ENCODE measurements around the gene DDX42. TPM values are rescaled to one million over a fixed set of nuclear protein-coding genes. Genes with fewer than 3 reads are reported as not detected.

DDX42 gene
- total RNA-seq, 1 experiment from 2014 or later, result 174 TPM

DNA sequence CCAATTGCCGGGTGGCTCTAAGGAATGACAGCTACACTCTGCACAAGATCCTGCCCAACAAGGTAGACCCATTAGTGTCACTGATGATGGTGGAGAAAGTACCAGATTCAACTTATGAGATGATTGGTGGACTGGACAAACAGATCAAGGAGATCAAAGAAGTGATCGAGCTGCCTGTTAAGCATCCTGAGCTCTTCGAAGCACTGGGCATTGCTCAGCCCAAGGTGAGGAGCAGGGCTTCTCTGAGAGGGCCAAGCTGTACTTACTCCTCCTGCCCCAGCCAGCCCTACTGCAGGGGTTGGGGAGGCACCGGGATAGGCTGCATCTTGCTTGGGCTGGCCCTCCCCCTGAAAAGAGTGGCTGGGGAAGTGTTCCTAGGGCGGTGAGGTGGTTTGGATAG lies 56.3 kb downstream of the DDX42 start (continued):
- TF ChIP-seq, protein P1, sequence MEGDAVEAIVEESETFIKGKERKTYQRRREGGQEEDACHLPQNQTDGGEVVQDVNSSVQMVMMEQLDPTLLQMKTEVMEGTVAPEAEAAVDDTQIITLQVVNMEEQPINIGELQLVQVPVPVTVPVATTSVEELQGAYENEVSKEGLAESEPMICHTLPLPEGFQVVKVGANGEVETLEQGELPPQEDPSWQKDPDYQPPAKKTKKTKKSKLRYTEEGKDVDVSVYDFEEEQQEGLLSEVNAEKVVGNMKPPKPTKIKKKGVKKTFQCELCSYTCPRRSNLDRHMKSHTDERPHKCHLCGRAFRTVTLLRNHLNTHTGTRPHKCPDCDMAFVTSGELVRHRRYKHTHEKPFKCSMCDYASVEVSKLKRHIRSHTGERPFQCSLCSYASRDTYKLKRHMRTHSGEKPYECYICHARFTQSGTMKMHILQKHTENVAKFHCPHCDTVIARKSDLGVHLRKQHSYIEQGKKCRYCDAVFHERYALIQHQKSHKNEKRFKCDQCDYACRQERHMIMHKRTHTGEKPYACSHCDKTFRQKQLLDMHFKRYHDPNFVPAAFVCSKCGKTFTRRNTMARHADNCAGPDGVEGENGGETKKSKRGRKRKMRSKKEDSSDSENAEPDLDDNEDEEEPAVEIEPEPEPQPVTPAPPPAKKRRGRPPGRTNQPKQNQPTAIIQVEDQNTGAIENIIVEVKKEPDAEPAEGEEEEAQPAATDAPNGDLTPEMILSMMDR (IDR thresholded peaks at IDR 0.05 in 2 of 3, conservative IDR thresholded peaks at IDR 0.05 in 1 of 3; ENCODE audit: borderline replicate concordance in 1 of 3, insufficient read depth in 1 of 3, low read depth in 2 of 3, low read length in 2 of 3), result no peak

DNA sequence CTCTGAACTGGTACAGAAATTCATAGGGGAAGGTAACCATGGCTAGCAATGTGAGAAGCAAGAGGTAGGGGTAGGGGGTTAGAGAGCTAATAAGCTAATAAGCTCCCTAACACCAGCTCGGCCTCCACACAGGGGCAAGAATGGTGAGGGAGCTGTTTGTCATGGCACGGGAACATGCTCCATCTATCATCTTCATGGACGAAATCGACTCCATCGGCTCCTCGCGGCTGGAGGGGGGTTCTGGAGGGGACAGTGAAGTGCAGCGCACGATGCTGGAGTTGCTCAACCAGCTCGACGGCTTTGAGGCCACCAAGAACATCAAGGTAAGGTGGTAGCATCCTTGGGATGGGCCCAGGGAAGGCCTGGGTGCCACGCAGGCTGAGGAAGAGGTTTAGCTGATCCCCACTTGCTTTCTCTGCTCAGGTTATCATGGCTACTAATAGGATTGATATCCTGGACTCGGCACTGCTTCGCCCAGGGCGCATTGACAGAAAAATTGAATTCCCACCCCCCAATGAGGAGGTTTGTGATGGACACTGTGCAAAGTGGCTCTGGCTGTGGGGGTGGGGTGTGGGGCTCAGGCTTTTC lies 57.0 kb downstream of the DDX42 start:
- H3K9me3 ChIP-seq (ENCODE audit: control insufficient read depth in 1 of 2, insufficient read depth in 1 of 2, low read depth in 1 of 2, low read length in 2 of 2), result no peaks in the 10 kb centered on the region
- peaks cover 66% of the 10 kb centered on the region for H3K79me2 ChIP-seq (ENCODE audit: insufficient read depth, low read length)
- no peak overlapping the region for H3K4me3 ChIP-seq (replicated peaks in 1 of 2; ENCODE audit: low read depth in 1 of 2, low read length in 2 of 2)
- H3K27ac ChIP-seq (ENCODE audit: low read depth, low read length), result no peak overlapping the region
- intact Hi-C loops (cut with micrococcal nuclease), result no loop called here
- ChIA-PET CTCF (interaction anchor here (1.3 kb wide), 1 partner anchor 12 kb away, joined by 3 read pairs; no protein-coding TSS in a partner anchor), POLR2A (interaction anchor here (0.9 kb wide), 1 partner anchor 9 kb away, joined by 3 read pairs; no protein-coding TSS in a partner anchor), RAD21 (ENCODE audit: low non-redundant PET in 1 of 2, low total read pairs in 2 of 2, uncharacterized antibody in 2 of 2, unreplicated experiment in 2 of 2) (no interaction called here)
- no peaks in the 10 kb centered on the region for H3K9me2 ChIP-seq (ENCODE audit: insufficient read depth)
- H3K4me1 ChIP-seq (ENCODE audit: control insufficient read depth in 1 of 2, insufficient read depth in 2 of 2, low read length in 2 of 2), result peaks cover 7 to 21% of the 10 kb centered on the region in 2 experiments
- DNase-seq (ENCODE audit: low read depth, low spot score) (no peak), ATAC-seq (no peak)
- H3K9ac ChIP-seq (ENCODE audit: low read length), result no peak overlapping the region
- H4K20me1 ChIP-seq (ENCODE audit: insufficient read depth), result no peaks in the 10 kb centered on the region
- no peak overlapping the region for H2AFZ ChIP-seq (ENCODE audit: low read depth, low read length, poor library complexity, severe bottlenecking)
- H3K27me3 ChIP-seq (ENCODE audit: insufficient read depth, low read length), result no peaks in the 10 kb centered on the region
- H3K36me3 ChIP-seq (ENCODE audit: control insufficient read depth in 1 of 2, insufficient read depth in 2 of 2, low read length in 2 of 2), result peaks cover 52 to 75% of the 10 kb centered on the region in 2 experiments
- no TSS peak for BruUV-seq (replicated peaks)
- no peak overlapping the region for H3K4me2 ChIP-seq (ENCODE audit: low read length)
- TF ChIP-seq SIN3A (IDR thresholded peaks at IDR 0.05; ENCODE audit: low read depth) (no peak), EZH2 (IDR thresholded peaks at IDR 0.05) (no peak), YY1 (IDR thresholded peaks at IDR 0.05; ENCODE audit: extremely low read depth, insufficient replicate concordance, low read depth, low read length) (no peak), POLR2AphosphoS5 (IDR thresholded peaks at IDR 0.05; ENCODE audit: low read depth, low read length) (no peak), SP1 (IDR thresholded peaks at IDR 0.05; ENCODE audit: low read depth) (no peak), ZNF274 (IDR thresholded peaks at IDR 0.05; ENCODE audit: low read depth, low read length) (no peak), CEBPB (IDR thresholded peaks at IDR 0.05; ENCODE audit: low read depth) (no peak), POLR2A (IDR thresholded peaks at IDR 0.05; ENCODE audit: borderline replicate concordance, extremely low read depth, insufficient read depth, insufficient read length) (no peak), JUND (IDR thresholded peaks at IDR 0.05) (no peak), EGR1 (IDR thresholded peaks at IDR 0.05; ENCODE audit: low read depth) (no peak), FOSL1 (IDR thresholded peaks at IDR 0.05; ENCODE audit: low read depth) (no peak), ELF1 (IDR thresholded peaks at IDR 0.05; ENCODE audit: borderline replicate concordance, low read depth) (no peak), TCF7L2 (IDR thresholded peaks at IDR 0.05; ENCODE audit: borderline replicate concordance, extremely low read depth, insufficient read depth, insufficient read length) (no peak)
- TF ChIP-seq, protein P2, sequence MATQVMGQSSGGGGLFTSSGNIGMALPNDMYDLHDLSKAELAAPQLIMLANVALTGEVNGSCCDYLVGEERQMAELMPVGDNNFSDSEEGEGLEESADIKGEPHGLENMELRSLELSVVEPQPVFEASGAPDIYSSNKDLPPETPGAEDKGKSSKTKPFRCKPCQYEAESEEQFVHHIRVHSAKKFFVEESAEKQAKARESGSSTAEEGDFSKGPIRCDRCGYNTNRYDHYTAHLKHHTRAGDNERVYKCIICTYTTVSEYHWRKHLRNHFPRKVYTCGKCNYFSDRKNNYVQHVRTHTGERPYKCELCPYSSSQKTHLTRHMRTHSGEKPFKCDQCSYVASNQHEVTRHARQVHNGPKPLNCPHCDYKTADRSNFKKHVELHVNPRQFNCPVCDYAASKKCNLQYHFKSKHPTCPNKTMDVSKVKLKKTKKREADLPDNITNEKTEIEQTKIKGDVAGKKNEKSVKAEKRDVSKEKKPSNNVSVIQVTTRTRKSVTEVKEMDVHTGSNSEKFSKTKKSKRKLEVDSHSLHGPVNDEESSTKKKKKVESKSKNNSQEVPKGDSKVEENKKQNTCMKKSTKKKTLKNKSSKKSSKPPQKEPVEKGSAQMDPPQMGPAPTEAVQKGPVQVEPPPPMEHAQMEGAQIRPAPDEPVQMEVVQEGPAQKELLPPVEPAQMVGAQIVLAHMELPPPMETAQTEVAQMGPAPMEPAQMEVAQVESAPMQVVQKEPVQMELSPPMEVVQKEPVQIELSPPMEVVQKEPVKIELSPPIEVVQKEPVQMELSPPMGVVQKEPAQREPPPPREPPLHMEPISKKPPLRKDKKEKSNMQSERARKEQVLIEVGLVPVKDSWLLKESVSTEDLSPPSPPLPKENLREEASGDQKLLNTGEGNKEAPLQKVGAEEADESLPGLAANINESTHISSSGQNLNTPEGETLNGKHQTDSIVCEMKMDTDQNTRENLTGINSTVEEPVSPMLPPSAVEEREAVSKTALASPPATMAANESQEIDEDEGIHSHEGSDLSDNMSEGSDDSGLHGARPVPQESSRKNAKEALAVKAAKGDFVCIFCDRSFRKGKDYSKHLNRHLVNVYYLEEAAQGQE (IDR thresholded peaks at IDR 0.05; ENCODE audit: low read depth), result no peak
- TF ChIP-seq, protein P3, sequence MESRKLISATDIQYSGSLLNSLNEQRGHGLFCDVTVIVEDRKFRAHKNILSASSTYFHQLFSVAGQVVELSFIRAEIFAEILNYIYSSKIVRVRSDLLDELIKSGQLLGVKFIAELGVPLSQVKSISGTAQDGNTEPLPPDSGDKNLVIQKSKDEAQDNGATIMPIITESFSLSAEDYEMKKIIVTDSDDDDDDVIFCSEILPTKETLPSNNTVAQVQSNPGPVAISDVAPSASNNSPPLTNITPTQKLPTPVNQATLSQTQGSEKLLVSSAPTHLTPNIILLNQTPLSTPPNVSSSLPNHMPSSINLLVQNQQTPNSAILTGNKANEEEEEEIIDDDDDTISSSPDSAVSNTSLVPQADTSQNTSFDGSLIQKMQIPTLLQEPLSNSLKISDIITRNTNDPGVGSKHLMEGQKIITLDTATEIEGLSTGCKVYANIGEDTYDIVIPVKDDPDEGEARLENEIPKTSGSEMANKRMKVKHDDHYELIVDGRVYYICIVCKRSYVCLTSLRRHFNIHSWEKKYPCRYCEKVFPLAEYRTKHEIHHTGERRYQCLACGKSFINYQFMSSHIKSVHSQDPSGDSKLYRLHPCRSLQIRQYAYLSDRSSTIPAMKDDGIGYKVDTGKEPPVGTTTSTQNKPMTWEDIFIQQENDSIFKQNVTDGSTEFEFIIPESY (IDR thresholded peaks at IDR 0.05; ENCODE audit: extremely low read depth, insufficient replicate concordance, low read length), result no peak
- TF ChIP-seq, protein P4, sequence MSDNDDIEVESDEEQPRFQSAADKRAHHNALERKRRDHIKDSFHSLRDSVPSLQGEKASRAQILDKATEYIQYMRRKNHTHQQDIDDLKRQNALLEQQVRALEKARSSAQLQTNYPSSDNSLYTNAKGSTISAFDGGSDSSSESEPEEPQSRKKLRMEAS (IDR thresholded peaks at IDR 0.05), result no peak
- TF ChIP-seq, protein P5, sequence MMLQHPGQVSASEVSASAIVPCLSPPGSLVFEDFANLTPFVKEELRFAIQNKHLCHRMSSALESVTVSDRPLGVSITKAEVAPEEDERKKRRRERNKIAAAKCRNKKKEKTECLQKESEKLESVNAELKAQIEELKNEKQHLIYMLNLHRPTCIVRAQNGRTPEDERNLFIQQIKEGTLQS (IDR thresholded peaks at IDR 0.05), result no peak
